ENCODE results near the gene TRPM7. TPM values are rescaled to one million over a fixed set of nuclear protein-coding genes. Genes with fewer than 3 reads are reported as not detected.

Gene TRPM7
- total RNA-seq, 3 donors from 2014 or later: 42.5 to 46.4 (median 42.6) TPM

GRCh38 chr15:50685191-50685975 is 1.2 kb downstream of the TRPM7 start:
- ATAC-seq: no peak
- no peaks in the 10 kb centered on the region for H3K27me3 Mint-ChIP-seq (ENCODE audit: low read depth)
- H3K4me1 Mint-ChIP-seq (ENCODE audit: low read depth): peaks cover 57% of the 10 kb centered on the region

DNA sequence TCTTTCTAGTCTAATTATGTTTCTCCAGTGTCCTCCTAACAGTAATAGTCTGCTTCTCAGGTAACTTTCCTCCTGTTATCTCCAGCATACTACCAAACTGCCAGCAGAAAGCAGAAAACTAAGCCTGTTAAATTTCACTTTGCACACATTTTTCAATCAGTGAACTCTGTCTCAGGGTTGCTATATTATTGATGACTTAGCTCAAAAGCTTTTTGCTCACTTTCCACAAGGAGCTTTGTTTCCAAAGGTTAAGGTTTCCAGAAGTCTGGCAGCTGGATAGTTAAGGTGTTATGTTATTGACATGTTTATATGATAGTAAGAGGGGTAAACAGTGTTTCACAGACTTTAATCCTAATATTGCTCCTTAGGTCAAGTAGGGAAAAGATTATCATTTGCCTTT is 5.1 kb downstream of the TRPM7 start:
- H3K27me3 Mint-ChIP-seq (ENCODE audit: low read depth): no peaks in the 10 kb centered on the region
- no peaks in the 10 kb centered on the region for H3K9me3 Mint-ChIP-seq
- ATAC-seq: no peak
- no peak overlapping the region for H3K4me3 Mint-ChIP-seq
- H3K36me3 Mint-ChIP-seq (ENCODE audit: insufficient read depth): peaks cover 20% of the 10 kb centered on the region
- peaks cover 52% of the 10 kb centered on the region for H3K4me1 Mint-ChIP-seq (ENCODE audit: low read depth)
- no peak for DNase-seq

More at GRCh38 chr15:50685191-50685975, 1.2 kb downstream of the TRPM7 start:
- Mint-ChIP-seq H3K9me3 (no peaks in the 10 kb centered on the region), H3K36me3 (ENCODE audit: insufficient read depth) (peaks cover 16% of the 10 kb centered on the region), H3K4me3 (peak overlapping the region; percentile 99)
- no peak for DNase-seq

DNA sequence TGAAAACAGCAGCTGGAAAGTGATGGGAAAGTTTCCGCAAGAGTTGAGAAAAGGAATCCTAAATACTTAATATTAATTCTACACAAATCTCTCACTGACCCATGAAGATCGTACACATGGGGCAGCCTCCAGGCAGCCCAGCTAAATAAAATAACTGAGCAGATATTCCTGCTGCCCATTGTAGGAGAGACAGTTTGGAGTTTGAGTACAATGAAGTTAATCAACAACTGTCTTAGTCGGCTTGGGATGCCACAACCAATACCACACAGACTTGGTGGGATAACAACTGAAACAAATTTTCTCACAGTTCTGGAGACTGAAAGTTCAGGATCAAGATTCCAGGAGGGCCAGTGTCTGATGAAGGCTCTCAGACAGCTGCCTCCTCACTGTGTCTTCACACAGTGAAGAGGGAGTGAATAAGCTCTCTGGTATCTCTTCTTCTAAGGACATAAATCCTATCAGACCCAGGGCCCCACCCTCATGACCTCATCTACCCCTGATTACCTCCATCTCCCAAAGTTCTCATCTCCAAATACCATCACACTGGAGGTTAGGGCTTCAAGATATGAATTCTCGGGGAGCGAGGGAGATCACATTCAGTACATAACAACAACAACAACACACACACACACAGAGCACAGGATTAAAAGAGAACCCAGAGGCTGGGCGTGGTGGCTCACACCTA is 9.7 kb downstream of the TRPM7 start:
- no peak for ATAC-seq
- H3K9me3 Mint-ChIP-seq: no peaks in the 10 kb centered on the region
- H3K27me3 Mint-ChIP-seq (ENCODE audit: low read depth): no peaks in the 10 kb centered on the region
- no peak overlapping the region for H3K4me3 Mint-ChIP-seq
- H3K36me3 Mint-ChIP-seq (ENCODE audit: insufficient read depth): peaks cover 17% of the 10 kb centered on the region
- peaks cover 20% of the 10 kb centered on the region for H3K4me1 Mint-ChIP-seq (ENCODE audit: low read depth)
- DNase-seq: no peak

GRCh38 chr15:50675535-50676144 is 11.0 kb downstream of the TRPM7 start:
- DNase-seq (no peak), ATAC-seq (no peak)
- H3K4me3 Mint-ChIP-seq: no peak overlapping the region
- H3K36me3 Mint-ChIP-seq (ENCODE audit: insufficient read depth): peaks cover 13% of the 10 kb centered on the region
- H3K9me3 Mint-ChIP-seq: no peaks in the 10 kb centered on the region
- peaks cover 16% of the 10 kb centered on the region for H3K4me1 Mint-ChIP-seq (ENCODE audit: low read depth)
- no peaks in the 10 kb centered on the region for H3K27me3 Mint-ChIP-seq (ENCODE audit: low read depth)

DNA sequence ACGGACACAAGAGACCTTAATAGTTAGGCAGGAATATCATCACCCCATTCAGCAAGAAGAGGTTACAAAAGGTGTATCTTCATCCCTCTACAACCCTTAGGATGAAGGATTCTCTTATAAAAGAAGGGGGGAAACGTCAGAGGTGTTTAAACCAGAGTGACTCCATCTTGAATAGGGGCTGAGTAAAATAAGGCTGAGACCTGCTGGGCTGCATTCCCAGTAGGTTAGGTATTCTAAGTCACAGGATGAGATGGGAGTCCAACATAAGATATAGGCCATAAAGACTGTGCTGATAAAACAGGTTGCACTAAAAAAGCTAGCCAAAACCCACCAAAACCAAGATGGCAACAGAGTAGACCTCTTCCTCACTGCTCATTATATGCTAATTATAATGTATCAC is 16.5 kb downstream of the TRPM7 start:
- no peak overlapping the region for H3K4me3 Mint-ChIP-seq
- peaks cover 9% of the 10 kb centered on the region for H3K36me3 Mint-ChIP-seq (ENCODE audit: insufficient read depth)
- peaks cover 7% of the 10 kb centered on the region for H3K4me1 Mint-ChIP-seq (ENCODE audit: low read depth)
- H3K9me3 Mint-ChIP-seq: no peaks in the 10 kb centered on the region
- no peak for ATAC-seq
- H3K27me3 Mint-ChIP-seq (ENCODE audit: low read depth): no peaks in the 10 kb centered on the region
- no peak for DNase-seq

DNA sequence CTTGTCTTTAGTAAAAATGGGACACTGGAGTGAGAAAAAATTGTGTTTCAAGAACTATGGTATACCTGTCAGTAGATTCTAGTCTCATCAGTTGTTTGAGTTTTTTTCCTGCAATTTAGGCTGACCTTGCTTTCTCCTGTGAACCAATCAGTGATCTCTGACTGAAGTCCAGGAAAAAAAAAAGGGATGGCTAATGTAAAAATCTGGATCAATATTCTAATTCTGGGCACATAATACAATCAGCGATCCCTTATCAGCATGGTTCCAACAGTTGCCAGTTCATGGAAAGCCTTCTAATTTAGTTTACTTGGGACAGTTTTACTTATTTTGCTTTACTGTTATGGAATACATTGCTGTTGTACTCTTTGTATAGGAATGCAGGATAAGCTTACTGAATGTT is 17.0 kb downstream of the TRPM7 start:
- H3K36me3 Mint-ChIP-seq (ENCODE audit: insufficient read depth): peaks cover 5% of the 10 kb centered on the region
- H3K27me3 Mint-ChIP-seq (ENCODE audit: low read depth): no peaks in the 10 kb centered on the region
- no peak for ATAC-seq
- DNase-seq: no peak
- H3K4me3 Mint-ChIP-seq: no peak overlapping the region
- H3K9me3 Mint-ChIP-seq: no peaks in the 10 kb centered on the region
- H3K4me1 Mint-ChIP-seq (ENCODE audit: low read depth): peaks cover 7% of the 10 kb centered on the region

- Mint-ChIP-seq H3K4me1 (ENCODE audit: low read depth) (peaks cover 3% of the 10 kb centered on the region), H3K27me3 (ENCODE audit: low read depth) (no peaks in the 10 kb centered on the region), H3K36me3 (ENCODE audit: insufficient read depth) (peaks cover 6% of the 10 kb centered on the region), H3K9me3 (no peaks in the 10 kb centered on the region), H3K4me3 (no peak overlapping the region)
- no peak for DNase-seq
- ATAC-seq: no peak
Measured at GRCh38 chr15:50665938-50666337, 20.7 kb downstream of the TRPM7 start.

DNA sequence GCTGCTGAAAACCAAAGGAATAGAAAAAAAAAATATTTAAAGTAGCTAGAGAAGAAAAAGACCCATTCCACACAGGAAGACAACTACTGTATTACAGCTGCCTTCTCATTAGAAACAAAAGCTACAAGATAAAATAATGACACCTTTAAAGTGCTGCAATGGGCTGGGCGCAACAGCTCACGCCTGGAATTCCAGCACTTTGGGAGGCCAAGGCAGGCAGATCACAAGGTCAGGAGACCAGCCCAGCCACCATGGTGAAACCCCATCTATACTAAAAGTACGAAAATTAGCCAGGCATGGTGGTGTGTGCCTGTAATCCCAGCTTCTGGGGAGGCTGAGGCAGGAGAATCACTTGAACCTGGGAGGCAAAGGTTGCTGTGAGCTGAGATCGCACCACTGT is 31.0 kb downstream of the TRPM7 start:
- Mint-ChIP-seq H3K36me3 (ENCODE audit: insufficient read depth) (peaks cover 28% of the 10 kb centered on the region), H3K9me3 (no peaks in the 10 kb centered on the region), H3K4me3 (no peak overlapping the region), H3K27me3 (ENCODE audit: low read depth) (no peaks in the 10 kb centered on the region), H3K4me1 (ENCODE audit: low read depth) (peaks cover 14% of the 10 kb centered on the region)
- ATAC-seq: no peak
- no peak for DNase-seq

DNA sequence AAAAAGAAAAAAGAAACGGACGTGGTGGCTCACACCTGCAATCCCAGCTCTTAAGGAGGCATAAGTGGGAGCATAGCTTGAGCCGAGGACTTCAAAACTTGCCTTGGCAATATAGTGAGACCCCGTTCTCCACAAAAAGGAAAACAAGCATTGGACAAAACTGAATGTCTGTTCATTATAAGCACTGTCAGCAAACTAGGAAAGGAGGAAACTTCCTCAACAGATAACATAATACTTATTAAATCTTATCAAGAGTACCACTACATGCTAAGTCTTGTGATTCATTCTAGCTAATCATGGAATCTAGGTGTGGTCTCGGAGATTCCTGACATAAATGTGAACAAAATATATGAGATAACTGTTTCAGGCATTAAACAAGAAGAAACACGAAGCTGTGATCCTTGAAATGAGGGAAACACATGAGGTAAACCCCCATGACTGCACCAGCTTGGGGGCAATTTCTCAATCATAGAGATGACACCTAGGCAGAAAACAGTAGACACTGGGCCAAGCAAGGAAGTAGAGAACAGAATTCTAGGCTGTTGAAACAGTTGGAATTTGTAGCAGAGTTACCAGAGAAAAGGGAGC is 33.3 kb downstream of the TRPM7 start:
- DNase-seq: no peak
- H3K4me3 Mint-ChIP-seq: no peak overlapping the region
- no peaks in the 10 kb centered on the region for H3K9me3 Mint-ChIP-seq
- ATAC-seq: no peak
- H3K27me3 Mint-ChIP-seq (ENCODE audit: low read depth): no peaks in the 10 kb centered on the region
- H3K4me1 Mint-ChIP-seq (ENCODE audit: low read depth): peaks cover 14% of the 10 kb centered on the region
- peaks cover 31% of the 10 kb centered on the region for H3K36me3 Mint-ChIP-seq (ENCODE audit: insufficient read depth)

DNA sequence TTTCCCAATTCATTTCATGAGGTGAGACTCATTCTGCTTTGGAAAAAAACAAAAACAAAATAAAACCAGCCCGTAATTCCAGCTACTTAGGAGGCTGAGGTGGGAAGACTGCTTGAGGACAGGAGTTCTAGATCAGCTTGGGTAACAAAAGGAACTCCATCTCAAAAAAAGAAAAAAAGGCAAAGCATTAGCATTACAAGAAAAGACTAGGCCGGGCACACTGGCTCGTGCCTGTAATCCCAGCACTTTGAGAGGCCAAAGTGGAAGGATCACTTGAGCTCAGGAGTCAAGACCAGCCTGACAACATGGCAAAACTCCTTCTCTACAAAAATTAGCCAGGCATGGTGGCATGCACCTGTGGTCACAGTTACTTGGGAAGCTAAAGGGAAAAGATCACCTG is 33.9 kb downstream of the TRPM7 start:
- Mint-ChIP-seq H3K4me3 (no peak overlapping the region), H3K4me1 (ENCODE audit: low read depth) (peaks cover 14% of the 10 kb centered on the region), H3K36me3 (ENCODE audit: insufficient read depth) (peaks cover 31% of the 10 kb centered on the region), H3K9me3 (no peaks in the 10 kb centered on the region), H3K27me3 (ENCODE audit: low read depth) (no peaks in the 10 kb centered on the region)
- ATAC-seq: no peak
- no peak for DNase-seq

GRCh38 chr15:50641318-50641717 is 45.3 kb downstream of the TRPM7 start:
- peaks cover 6% of the 10 kb centered on the region for H3K4me1 Mint-ChIP-seq (ENCODE audit: low read depth)
- no peak for DNase-seq
- H3K4me3 Mint-ChIP-seq: no peak overlapping the region
- no peaks in the 10 kb centered on the region for H3K27me3 Mint-ChIP-seq (ENCODE audit: low read depth)
- peaks cover 35% of the 10 kb centered on the region for H3K36me3 Mint-ChIP-seq (ENCODE audit: insufficient read depth)
- ATAC-seq: no peak
- no peaks in the 10 kb centered on the region for H3K9me3 Mint-ChIP-seq

GRCh38 chr15:50636146-50636545 is 50.5 kb downstream of the TRPM7 start:
- Mint-ChIP-seq H3K4me3 (no peak overlapping the region), H3K27me3 (ENCODE audit: low read depth) (no peaks in the 10 kb centered on the region), H3K4me1 (ENCODE audit: low read depth) (peaks cover 5% of the 10 kb centered on the region), H3K36me3 (ENCODE audit: insufficient read depth) (peaks cover 11% of the 10 kb centered on the region), H3K9me3 (no peaks in the 10 kb centered on the region)
- ATAC-seq (no peak), DNase-seq (no peak)

DNA sequence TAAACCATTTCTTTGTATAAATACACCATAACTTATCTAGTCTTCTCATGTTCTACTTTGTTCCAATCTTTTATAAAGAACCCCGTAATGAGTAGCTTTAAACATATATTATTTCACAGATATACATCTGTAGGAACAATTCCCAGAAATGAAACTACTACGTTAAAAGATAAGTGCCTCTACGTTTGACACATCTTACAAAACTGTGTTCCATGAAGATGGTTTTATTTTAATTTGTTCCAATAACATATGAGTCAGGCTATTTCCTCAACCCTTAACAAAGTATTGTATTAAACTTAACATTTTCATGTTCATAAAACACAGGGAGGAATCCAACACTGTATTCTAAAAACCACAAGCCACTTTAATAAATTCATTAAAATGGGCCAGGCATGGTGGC is 52.9 kb downstream of the TRPM7 start:
- ATAC-seq: peak; percentile 18 to 23
- H3K4me3 Mint-ChIP-seq: no peak overlapping the region

DNA sequence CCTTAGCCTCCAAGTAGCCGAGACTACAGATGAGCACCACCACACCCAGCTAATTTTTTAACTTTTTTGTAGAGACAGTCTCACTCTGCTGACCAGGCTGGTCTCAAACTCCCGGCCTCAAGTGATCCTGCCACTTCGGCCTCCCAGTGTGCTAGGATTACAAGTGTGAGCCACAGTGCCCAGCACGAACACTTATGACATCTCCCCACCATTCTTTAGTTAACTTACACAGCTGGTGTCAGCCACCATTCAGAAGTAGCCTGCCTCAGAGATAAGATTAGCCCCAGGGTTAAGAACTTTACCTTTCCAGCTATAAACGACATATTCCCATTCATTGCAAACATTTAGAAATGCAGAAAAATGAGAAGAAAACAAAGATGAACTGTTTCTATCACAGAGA is 58.2 kb downstream of the TRPM7 start:
- H3K36me3 Mint-ChIP-seq (ENCODE audit: insufficient read depth): peaks cover 32% of the 10 kb centered on the region
- no peaks in the 10 kb centered on the region for H3K27me3 Mint-ChIP-seq (ENCODE audit: low read depth)
- no peak for ATAC-seq
- no peak overlapping the region for H3K4me3 Mint-ChIP-seq
- DNase-seq: no peak
- H3K9me3 Mint-ChIP-seq: no peaks in the 10 kb centered on the region
- H3K4me1 Mint-ChIP-seq (ENCODE audit: low read depth): peaks cover 10% of the 10 kb centered on the region

More for the DNA sequence above, 52.9 kb downstream of the TRPM7 start:
- Mint-ChIP-seq H3K9me3 (no peaks in the 10 kb centered on the region), H3K36me3 (ENCODE audit: insufficient read depth) (peaks cover 10% of the 10 kb centered on the region), H3K4me1 (ENCODE audit: low read depth) (peaks cover 4% of the 10 kb centered on the region), H3K27me3 (ENCODE audit: low read depth) (no peaks in the 10 kb centered on the region)
- DNase-seq: no peak
